Astrocyte of the cerebellum (primary cell): ENCODE measurements around the gene TSGA10IP.

ENCODE experiments used
- DNase-seq: peaks from one replicate; pipeline ENCODE4 v3.0.0-alpha.2; 2011; ENCODE audit warnings: low read depth
- H3K4me3 ChIP-seq: 2 replicates; pipeline ENCODE4 v1.5.1; 2011; ENCODE audit warnings: mild to moderate bottlenecking, low read depth, low read length, moderate library complexity
- CTCF ChIP-seq: IDR thresholded peaks from 2 replicates; pipeline ENCODE4 v1.5.1; 2012; ENCODE audit warnings: low read length, low read depth, moderate library complexity, mild to moderate bottlenecking; ENCODE audit errors: missing control alignments
- in situ Hi-C: cut with HindIII; loops from 2 replicates; pipeline ENCODE4 v1.10.0; 2017; ENCODE audit warnings: low sequenced_read_pairs

Gene TSGA10IP

DNA sequence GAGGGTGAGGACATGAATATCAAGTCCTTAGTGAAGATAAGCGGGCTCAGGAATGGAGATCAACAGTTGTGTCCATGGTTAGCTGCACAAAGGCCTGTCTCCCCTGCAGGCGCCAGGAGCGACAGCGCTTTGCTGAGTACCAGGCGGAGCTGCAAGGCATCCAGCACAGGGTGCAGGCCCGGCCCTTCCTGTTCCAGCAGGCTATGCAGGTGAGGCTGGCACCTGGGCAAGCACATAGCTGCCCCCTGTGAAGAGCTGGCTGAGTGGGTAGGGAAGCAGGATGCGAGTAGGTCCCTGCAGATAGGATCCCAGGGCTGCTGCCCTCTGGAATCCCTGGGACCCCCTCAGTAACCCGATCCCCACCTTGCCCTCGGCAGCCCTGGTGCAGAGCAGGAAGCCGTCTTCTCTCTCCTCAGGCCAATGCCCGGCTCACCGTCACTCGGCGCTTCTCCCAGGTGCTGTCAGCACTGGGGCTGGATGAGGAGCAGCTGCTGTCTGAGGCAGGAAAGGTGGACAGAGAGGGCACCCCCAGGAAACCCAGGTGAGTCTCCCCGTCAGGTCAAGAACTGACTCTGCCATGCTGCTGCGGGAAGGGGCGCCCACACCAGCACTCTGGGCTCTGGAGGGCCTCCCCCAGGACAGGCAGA is 13.6 kb downstream of the TSGA10IP start:
- H3K4me3 ChIP-seq = no peak overlapping the region
- TF ChIP-seq CTCF = no peak
- in situ Hi-C loops = no loop called here
- no peak for DNase-seq

DNA sequence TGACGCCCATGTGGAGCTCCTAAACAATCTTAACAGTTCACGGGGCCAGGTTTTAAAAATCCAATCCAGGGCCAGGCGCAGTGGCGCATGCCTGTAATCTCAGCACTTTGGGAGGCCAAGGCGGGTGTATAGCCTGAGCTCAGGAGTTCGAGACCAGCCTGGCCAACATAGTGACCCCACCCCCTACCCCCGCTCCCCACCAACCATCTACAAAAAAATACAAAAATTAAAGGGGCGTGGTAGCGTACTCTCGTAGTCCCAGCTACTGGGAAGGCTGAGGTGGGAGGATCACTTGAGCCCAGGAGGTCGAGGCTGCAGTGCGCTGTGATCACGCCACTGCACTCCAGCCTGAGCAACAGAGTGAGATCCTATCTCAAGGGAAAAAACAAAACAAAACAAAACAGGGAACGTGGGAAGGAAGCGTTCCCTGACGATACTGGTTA is 15.6 kb downstream of the TSGA10IP start:
- in situ Hi-C loops = no loop called here
- H3K4me3 ChIP-seq = peak overlapping the region; percentile 91
- no peak for DNase-seq

GRCh38 chr11:65961267-65962140 is 16.2 kb downstream of the TSGA10IP start, which contains the start of gene SART1:
SART1 (plus strand) TSS chr11:65961734; CDS start chr11:65961781, 47 bp downstream.
- DNase-seq = peak; percentile 98
- no peak for TF ChIP-seq CTCF
- peak within 1 kb of the TSS; percentile 91 for H3K4me3 ChIP-seq
- in situ Hi-C loops = no loop called here

More for the DNA sequence above, 15.6 kb downstream of the TSGA10IP start:
- no peak for TF ChIP-seq CTCF

GRCh38 chr11:65962141-65962564 is 16.9 kb downstream of the TSGA10IP start:
- TF ChIP-seq CTCF = no peak
- no peak for DNase-seq
- H3K4me3 ChIP-seq = peak overlapping the region; percentile 91
- in situ Hi-C loops = no loop called here

DNA sequence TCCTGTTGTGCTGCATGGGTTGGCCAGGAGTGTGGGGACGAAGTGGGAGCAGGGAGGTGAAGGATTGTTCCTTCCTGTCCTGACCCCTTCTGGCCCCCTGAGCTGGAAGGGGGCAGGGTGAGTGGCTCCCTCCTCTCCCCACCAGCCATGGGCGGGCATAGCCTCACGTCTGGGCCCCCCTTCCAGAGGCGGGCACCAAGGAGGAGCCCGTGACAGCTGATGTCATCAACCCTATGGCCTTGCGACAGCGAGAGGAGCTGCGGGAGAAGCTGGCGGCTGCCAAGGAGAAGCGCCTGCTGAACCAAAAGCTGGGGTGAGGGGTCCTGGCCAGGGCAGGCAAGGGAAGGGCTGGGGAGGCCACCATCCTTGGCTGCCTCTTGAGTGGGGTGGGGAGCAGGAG is 19.6 kb downstream of the TSGA10IP start:
- H3K4me3 ChIP-seq = no peak overlapping the region
- in situ Hi-C loops = no loop called here
- no peak for TF ChIP-seq CTCF

GRCh38 chr11:65965986-65966762 is 20.9 kb downstream of the TSGA10IP start:
- no peak for TF ChIP-seq CTCF
- H3K4me3 ChIP-seq = no peak overlapping the region
- in situ Hi-C loops = no loop called here

More for the DNA sequence above, 19.6 kb downstream of the TSGA10IP start:
- no peak for DNase-seq

More at GRCh38 chr11:65965986-65966762, 20.9 kb downstream of the TSGA10IP start:
- no peak for DNase-seq
